ENCODE results near the gene CUX1. TPM values are rescaled to one million over a fixed set of nuclear protein-coding genes. Genes with fewer than 3 reads are reported as not detected.

The CUX1 gene
- total RNA-seq, 1 donor from 2014 or later, result 50.6 TPM

- peaks cover under 1% of the 10 kb centered on the region for H3K36me3 Mint-ChIP-seq (ENCODE audit: low read depth, unreplicated experiment)
- Histone ChIP-seq H3K4me3 (ENCODE audit: insufficient read depth, low read depth, low read length) (no peak overlapping the region), H3K27me3 (ENCODE audit: insufficient read depth, low read length) (no peaks in the 10 kb centered on the region), H3K27ac (ENCODE audit: low read depth, low read length) (no peak overlapping the region), H3K4me2 (ENCODE audit: low read length) (peak overlapping the region; percentile 3), H4K20me1 (ENCODE audit: insufficient read depth, low read length) (peaks cover 17% of the 10 kb centered on the region), H3K9me3 (ENCODE audit: insufficient read depth, low read depth, low read length) (no peaks in the 10 kb centered on the region), H2AFZ (ENCODE audit: low read depth, low read length) (no peak overlapping the region), H3K36me3 (ENCODE audit: insufficient read depth, low read length) (no peaks in the 10 kb centered on the region), H3K9ac (ENCODE audit: low read length) (no peak overlapping the region), H3K4me1 (ENCODE audit: insufficient read depth, low read length) (peaks cover 34% of the 10 kb centered on the region), H3K79me2 (ENCODE audit: insufficient read depth, low read length) (peaks cover 28% of the 10 kb centered on the region)
- H3K27ac Mint-ChIP-seq (ENCODE audit: unreplicated experiment), result no peak overlapping the region
- TF ChIP-seq CTCF (IDR thresholded peaks at IDR 0.05; ENCODE audit: insufficient read depth, low read depth, low read length) (peak; percentile 15), EZH2 (IDR thresholded peaks at IDR 0.05; ENCODE audit: insufficient read depth, low read length) (no peak)
- no peaks in the 10 kb centered on the region for H3K9me3 Mint-ChIP-seq (ENCODE audit: unreplicated experiment)
- peaks cover 27% of the 10 kb centered on the region for H3K4me1 Mint-ChIP-seq (ENCODE audit: low read depth, unreplicated experiment)
- DNase-seq (ENCODE audit: low read depth), result peak; percentile 65
- H3K4me3 Mint-ChIP-seq (ENCODE audit: unreplicated experiment), result no peak overlapping the region
- no peaks in the 10 kb centered on the region for H3K27me3 Mint-ChIP-seq (ENCODE audit: low read depth, unreplicated experiment)
- no peak for FAIRE-seq
Observed at GRCh38 chr7:101950450-101951119, 133.2 kb downstream of the CUX1 start.

GRCh38 chr7:101951757-101952156, 134.3 kb downstream of the CUX1 start:
- Mint-ChIP-seq H3K4me1 (ENCODE audit: low read depth, unreplicated experiment) (peaks cover 27% of the 10 kb centered on the region), H3K9me3 (ENCODE audit: unreplicated experiment) (no peaks in the 10 kb centered on the region), H3K4me3 (ENCODE audit: unreplicated experiment) (no peak overlapping the region), H3K27ac (ENCODE audit: unreplicated experiment) (no peak overlapping the region), H3K27me3 (ENCODE audit: low read depth, unreplicated experiment) (no peaks in the 10 kb centered on the region), H3K36me3 (ENCODE audit: low read depth, unreplicated experiment) (no peaks in the 10 kb centered on the region)
- H2AFZ ChIP-seq (ENCODE audit: low read depth, low read length), result no peak overlapping the region
- H3K4me3 ChIP-seq (ENCODE audit: insufficient read depth, low read depth, low read length), result no peak overlapping the region
- H3K9ac ChIP-seq (ENCODE audit: low read length), result no peak overlapping the region
- TF ChIP-seq CTCF (IDR thresholded peaks at IDR 0.05; ENCODE audit: insufficient read depth, low read depth, low read length), result no peak
- no peak for TF ChIP-seq EZH2 (IDR thresholded peaks at IDR 0.05; ENCODE audit: insufficient read depth, low read length)
- H3K4me2 ChIP-seq (ENCODE audit: low read length), result no peak overlapping the region
- no peaks in the 10 kb centered on the region for H3K9me3 ChIP-seq (ENCODE audit: insufficient read depth, low read depth, low read length)
- H3K79me2 ChIP-seq (ENCODE audit: insufficient read depth, low read length), result peaks cover 25% of the 10 kb centered on the region
- no peak for FAIRE-seq
- H3K36me3 ChIP-seq (ENCODE audit: insufficient read depth, low read length), result no peaks in the 10 kb centered on the region
- peaks cover 34% of the 10 kb centered on the region for H3K4me1 ChIP-seq (ENCODE audit: insufficient read depth, low read length)
- DNase-seq (ENCODE audit: low read depth), result no peak
- no peak overlapping the region for H3K27ac ChIP-seq (ENCODE audit: low read depth, low read length)
- H3K27me3 ChIP-seq (ENCODE audit: insufficient read depth, low read length), result no peaks in the 10 kb centered on the region
- H4K20me1 ChIP-seq (ENCODE audit: insufficient read depth, low read length), result peaks cover 13% of the 10 kb centered on the region

All from astrocyte (in vitro differentiated cells and primary cell).